Muscle layer of colon (tissue), 2 donors: Measurements from ENCODE around the gene TMEM235.

ENCODE experiments used
- H3K27ac ChIP-seq: one replicate; pipeline ENCODE4 v1.7.0; 2013; ENCODE audit warnings: low read depth, mild to moderate bottlenecking, low read length, moderate library complexity
- H3K27me3 ChIP-seq, 2 donors: one replicate each; pipeline ENCODE4 v1.7.0; 2013; ENCODE audit warnings: low read length in 2 of 2, mild to moderate bottlenecking in 2 of 2; ENCODE audit not compliant: insufficient read depth in 2 of 2, control insufficient read depth in 1 of 2
- H3K36me3 ChIP-seq: one replicate; pipeline ENCODE4 v1.7.0; 2013; ENCODE audit warnings: mild to moderate bottlenecking, low read length; ENCODE audit not compliant: insufficient read depth
- H3K4me1 ChIP-seq: one replicate; pipeline ENCODE4 v1.7.0; 2013; ENCODE audit warnings: mild to moderate bottlenecking, low read length; ENCODE audit not compliant: insufficient read depth
- H3K4me3 ChIP-seq, 2 donors: one replicate each; pipeline ENCODE4 v1.7.0; 2013; ENCODE audit warnings: low read length in 2 of 2, low read depth in 1 of 2, mild to moderate bottlenecking in 1 of 2, moderate library complexity in 1 of 2
- H3K9ac ChIP-seq: one replicate; pipeline ENCODE4 v1.7.0; 2013; ENCODE audit warnings: low read length
- H3K9me3 ChIP-seq: one replicate; pipeline ENCODE4 v1.7.0; 2013; ENCODE audit warnings: mild to moderate bottlenecking, low read length
- donor health status: abdominal sarcoma.
- donor health status: Adenocarcinoma of cecum.

The TMEM235 gene

DNA sequence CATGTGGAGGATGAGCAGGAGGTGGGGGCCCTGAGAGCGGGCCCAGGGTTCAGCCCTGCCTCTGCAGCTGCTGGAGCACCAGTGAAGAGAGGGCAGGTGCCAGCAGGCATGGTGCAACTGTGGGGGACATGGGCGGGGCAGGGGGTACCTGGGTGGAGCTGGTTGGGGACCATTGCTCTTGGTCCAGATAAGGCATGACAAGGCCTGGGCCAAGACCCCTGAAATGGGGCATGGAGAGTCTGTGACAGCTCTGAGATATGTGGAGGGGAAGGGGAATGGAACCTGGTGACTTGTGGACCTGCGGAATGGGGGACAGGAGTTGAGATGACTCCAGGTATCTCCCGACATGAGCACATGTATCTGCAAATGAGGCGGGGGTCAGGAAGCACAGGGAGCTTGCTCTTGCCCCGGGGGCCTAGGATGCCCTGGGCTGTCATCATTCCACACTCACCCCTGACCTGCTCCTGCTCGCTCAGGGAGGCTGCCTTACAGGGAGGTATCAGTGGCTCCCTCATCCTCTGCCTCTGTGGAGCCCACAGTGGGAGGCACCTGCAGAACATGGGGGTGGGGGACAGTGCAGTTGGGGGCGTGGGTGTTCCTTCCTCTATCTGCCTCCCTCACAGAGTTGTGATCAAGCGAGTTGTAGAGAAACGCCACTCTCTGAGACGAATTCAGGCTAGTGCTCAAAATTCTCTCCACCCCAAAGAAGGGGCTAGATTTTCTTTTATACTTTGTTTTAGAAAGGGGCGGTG lies 40.2 kb downstream of the TMEM235 start:
- no peaks in the 10 kb centered on the region for H3K4me1 ChIP-seq
- H3K27me3 ChIP-seq: peaks cover 0 to 21% of the 10 kb centered on the region in 2 donors
- no peak overlapping the region for H3K4me3 ChIP-seq
- no peak overlapping the region for H3K9ac ChIP-seq
- no peak overlapping the region for H3K27ac ChIP-seq
- H3K36me3 ChIP-seq: no peaks in the 10 kb centered on the region
- no peaks in the 10 kb centered on the region for H3K9me3 ChIP-seq

GRCh38 chr17:78272181-78272913 lies 40.9 kb downstream of the TMEM235 start:
- Histone ChIP-seq H3K27me3 (peaks cover 0 to 21% of the 10 kb centered on the region in 2 donors), H3K36me3 (no peaks in the 10 kb centered on the region), H3K4me3 (no peak overlapping the region), H3K9me3 (no peaks in the 10 kb centered on the region), H3K9ac (no peak overlapping the region), H3K4me1 (no peaks in the 10 kb centered on the region), H3K27ac (no peak overlapping the region)

DNA sequence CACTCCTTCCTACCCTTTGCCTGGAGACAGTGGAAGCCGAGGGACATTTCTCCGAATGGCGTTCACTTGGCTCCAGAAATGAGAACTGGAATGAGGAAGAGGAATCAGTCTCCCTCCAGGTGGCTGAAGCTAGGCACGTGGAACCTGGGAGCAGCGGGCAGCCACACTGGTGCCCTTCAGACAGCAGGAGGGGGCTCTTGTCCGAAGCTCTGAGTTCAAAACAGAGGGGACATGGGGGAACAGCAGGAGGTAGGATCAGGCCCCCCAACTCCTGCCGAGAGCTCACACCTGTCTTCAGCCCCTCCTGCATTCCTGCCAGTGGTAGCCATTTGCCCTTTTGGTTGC lies 41.5 kb downstream of the TMEM235 start:
- Histone ChIP-seq H3K27ac (no peak overlapping the region), H3K9ac (no peak overlapping the region), H3K4me1 (no peaks in the 10 kb centered on the region), H3K9me3 (no peaks in the 10 kb centered on the region), H3K27me3 (peaks cover 0 to 21% of the 10 kb centered on the region in 2 donors), H3K4me3 (no peak overlapping the region), H3K36me3 (no peaks in the 10 kb centered on the region)

- H3K4me3 ChIP-seq: no peak overlapping the region
- H3K9ac ChIP-seq: no peak overlapping the region
- no peaks in the 10 kb centered on the region for H3K4me1 ChIP-seq
- peaks cover 0 to 20% of the 10 kb centered on the region in 2 donors for H3K27me3 ChIP-seq
- no peaks in the 10 kb centered on the region for H3K9me3 ChIP-seq
- no peak overlapping the region for H3K27ac ChIP-seq
- no peaks in the 10 kb centered on the region for H3K36me3 ChIP-seq
Measured at GRCh38 chr17:78273813-78274212, 42.4 kb downstream of the TMEM235 start.

GRCh38 chr17:78275355-78275754 lies 43.9 kb downstream of the TMEM235 start:
- no peak overlapping the region for H3K9ac ChIP-seq
- no peak overlapping the region for H3K27ac ChIP-seq
- no peak overlapping the region for H3K4me3 ChIP-seq
- H3K36me3 ChIP-seq: no peaks in the 10 kb centered on the region
- peaks cover 0 to 7% of the 10 kb centered on the region in 2 donors for H3K27me3 ChIP-seq
- H3K4me1 ChIP-seq: no peaks in the 10 kb centered on the region
- H3K9me3 ChIP-seq: no peaks in the 10 kb centered on the region

DNA sequence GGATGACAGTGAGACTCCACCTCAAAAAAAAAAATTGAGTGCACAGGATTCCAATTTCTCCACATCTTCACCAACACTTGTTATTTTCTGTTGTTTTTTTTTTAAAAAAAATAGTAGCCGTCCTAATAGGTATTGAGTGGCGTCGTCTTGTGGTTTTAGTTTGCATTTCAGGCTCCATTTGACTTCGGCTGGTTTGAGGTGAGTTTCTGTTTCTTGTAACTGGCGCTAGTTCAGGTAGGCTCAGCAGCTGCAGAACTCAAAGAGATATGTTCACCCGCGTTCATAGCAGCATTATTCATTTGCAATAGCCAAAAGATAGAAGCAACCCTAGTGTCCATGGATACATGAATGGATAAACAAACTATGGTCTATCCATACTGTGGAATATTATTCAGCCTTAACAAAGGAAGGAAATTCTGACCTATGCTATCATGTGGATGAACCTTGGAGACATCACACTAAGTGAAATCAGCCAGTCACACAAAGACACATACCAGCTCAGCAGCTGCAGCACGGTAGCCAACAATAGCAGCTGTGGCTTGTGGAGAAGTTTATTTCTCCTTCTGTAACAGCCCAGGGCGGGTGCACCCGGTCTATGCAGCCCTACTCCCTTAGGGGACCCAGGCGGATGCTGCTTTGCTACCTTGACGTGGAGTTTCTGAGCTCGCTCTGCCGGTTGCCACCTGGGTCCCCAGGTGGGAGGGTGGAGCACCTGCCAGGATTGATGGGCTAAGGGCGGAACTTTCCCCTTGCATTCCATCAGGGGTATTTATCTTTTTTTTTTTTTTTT lies 44.9 kb downstream of the TMEM235 start:
- H3K27ac ChIP-seq: no peak overlapping the region
- H3K9me3 ChIP-seq: no peaks in the 10 kb centered on the region
- no peak overlapping the region for H3K4me3 ChIP-seq
- H3K36me3 ChIP-seq: no peaks in the 10 kb centered on the region
- no peak overlapping the region for H3K9ac ChIP-seq
- H3K4me1 ChIP-seq: no peaks in the 10 kb centered on the region
- H3K27me3 ChIP-seq: peaks cover 0 to 7% of the 10 kb centered on the region in 2 donors

DNA sequence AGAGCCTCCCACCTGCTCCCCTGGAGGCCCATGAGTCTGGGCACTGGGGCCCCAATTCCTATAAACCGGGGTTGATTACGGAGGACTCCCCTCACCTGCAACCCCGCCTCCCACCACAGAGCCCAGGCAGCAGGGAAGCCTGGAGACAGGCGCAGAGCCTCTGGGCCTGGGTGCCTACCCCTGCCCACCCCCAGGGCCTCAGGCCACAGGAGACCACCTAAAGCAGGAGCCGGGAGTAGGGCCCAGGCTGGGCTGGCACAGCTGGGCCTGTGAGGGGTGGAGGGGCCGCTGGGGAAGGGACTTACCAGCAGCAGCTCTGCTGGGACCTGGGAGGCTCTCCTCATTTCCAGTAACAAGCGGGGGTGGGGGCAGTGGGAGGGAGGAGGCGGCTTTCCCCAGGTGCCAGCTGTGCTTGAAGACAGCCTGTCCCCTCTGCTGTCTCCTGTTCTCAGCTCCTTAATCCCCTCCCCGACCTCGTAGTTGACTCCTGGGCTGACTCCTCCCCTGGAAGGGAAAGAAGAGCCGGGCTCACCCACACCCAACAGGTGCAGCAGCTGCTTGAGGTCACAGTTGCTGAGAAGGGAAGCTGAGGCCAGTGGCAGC lies 46.8 kb downstream of the TMEM235 start:
- no peak overlapping the region for H3K9ac ChIP-seq
- H3K9me3 ChIP-seq: no peaks in the 10 kb centered on the region
- no peak overlapping the region for H3K4me3 ChIP-seq
- no peaks in the 10 kb centered on the region for H3K27me3 ChIP-seq
- no peaks in the 10 kb centered on the region for H3K36me3 ChIP-seq
- no peak overlapping the region for H3K27ac ChIP-seq
- no peaks in the 10 kb centered on the region for H3K4me1 ChIP-seq

DNA sequence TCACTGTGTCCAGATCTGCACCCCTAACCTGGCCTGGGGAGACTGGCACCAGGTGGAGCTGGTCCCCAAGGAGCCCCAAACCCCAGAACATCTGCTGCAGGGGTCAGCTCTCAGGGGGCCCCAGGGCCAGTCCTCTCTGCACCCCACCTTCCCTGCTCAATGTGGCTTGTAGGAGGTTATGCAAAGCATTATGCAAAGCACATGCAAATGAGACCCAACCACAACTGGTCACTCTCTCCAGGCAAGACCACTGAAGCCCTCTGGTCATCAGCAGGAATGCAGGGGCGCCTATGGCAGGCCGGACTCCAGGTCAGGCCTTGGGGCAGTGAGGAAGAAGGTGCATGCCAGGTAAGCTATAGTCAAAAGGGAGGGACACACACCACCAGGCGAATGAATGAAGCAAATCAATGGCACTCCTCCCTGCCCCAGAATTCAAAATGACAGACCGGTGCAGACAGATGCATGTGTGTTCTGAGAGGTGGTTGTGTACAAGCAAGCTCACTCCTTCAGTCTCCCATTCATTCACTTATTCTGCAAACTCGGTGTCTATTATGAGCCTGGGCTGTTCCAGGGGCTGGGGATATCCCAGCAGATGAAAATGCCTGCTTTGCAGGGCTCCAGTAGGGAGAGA lies 48.0 kb downstream of the TMEM235 start:
- no peak overlapping the region for H3K9ac ChIP-seq
- no peaks in the 10 kb centered on the region for H3K9me3 ChIP-seq
- H3K4me3 ChIP-seq: no peak overlapping the region
- H3K27me3 ChIP-seq: no peaks in the 10 kb centered on the region
- H3K4me1 ChIP-seq: no peaks in the 10 kb centered on the region
- no peak overlapping the region for H3K27ac ChIP-seq
- no peaks in the 10 kb centered on the region for H3K36me3 ChIP-seq

GRCh38 chr17:78281249-78281845 lies 49.9 kb downstream of the TMEM235 start:
- H3K9ac ChIP-seq: no peak overlapping the region
- H3K4me1 ChIP-seq: no peaks in the 10 kb centered on the region
- H3K4me3 ChIP-seq: no peak overlapping the region
- no peak overlapping the region for H3K27ac ChIP-seq
- H3K27me3 ChIP-seq: no peaks in the 10 kb centered on the region
- H3K36me3 ChIP-seq: no peaks in the 10 kb centered on the region
- no peaks in the 10 kb centered on the region for H3K9me3 ChIP-seq

GRCh38 chr17:78284146-78284545 lies 52.7 kb downstream of the TMEM235 start:
- no peaks in the 10 kb centered on the region for H3K4me1 ChIP-seq
- no peaks in the 10 kb centered on the region for H3K27me3 ChIP-seq
- no peaks in the 10 kb centered on the region for H3K9me3 ChIP-seq
- H3K27ac ChIP-seq: no peak overlapping the region
- no peak overlapping the region for H3K9ac ChIP-seq
- no peak overlapping the region for H3K4me3 ChIP-seq
- H3K36me3 ChIP-seq: no peaks in the 10 kb centered on the region
